Hepatocyte (in vitro differentiated cells): ENCODE data around the gene EXOC7. TPM values are rescaled to one million over a fixed set of nuclear protein-coding genes. Genes with fewer than 3 reads are reported as not detected.

Experiments
- DNase-seq: peaks from one replicate; pipeline ENCODE4 v3.0.0-alpha.2; 2016; ENCODE audit warnings: low spot score
- H2AFZ ChIP-seq: fragments of 200-600 bp; sonication (generic); 2 replicates; pipeline ENCODE4 v1.6.0; 2016; ENCODE audit warnings: antibody characterized with exemption, mild to moderate bottlenecking
- H3K27ac ChIP-seq: fragments of 200-600 bp; sonication (generic); 2 replicates; pipeline ENCODE4 v1.5.1; 2016; ENCODE audit warnings: mild to moderate bottlenecking
- H3K27me3 ChIP-seq: fragments of 200-600 bp; sonication (generic); 2 replicates; pipeline ENCODE4 v1.6.1; 2016
- H3K36me3 ChIP-seq: fragments of 200-600 bp; sonication (generic); replicated peaks from 2 replicates; pipeline ENCODE4 v1.5.1; 2016; ENCODE audit warnings: low read depth; ENCODE audit not compliant: insufficient read depth
- H3K4me1 ChIP-seq: fragments of 200-600 bp; sonication (generic); 2 replicates; pipeline ENCODE4 v1.5.1; 2016; ENCODE audit warnings: mild to moderate bottlenecking, moderate library complexity; ENCODE audit not compliant: insufficient read depth
- H3K4me2 ChIP-seq: fragments of 200-600 bp; sonication (generic); 2 replicates; pipeline ENCODE4 v1.6.0; 2016
- H3K4me3 ChIP-seq: fragments of 200-600 bp; sonication (generic); 2 replicates; pipeline ENCODE4 v1.5.1; 2016; ENCODE audit warnings: mild to moderate bottlenecking
- H3K79me2 ChIP-seq: fragments of 200-600 bp; sonication (generic); 2 replicates; pipeline ENCODE4 v1.6.0; 2017; ENCODE audit warnings: mild to moderate bottlenecking
- H3K9me2 ChIP-seq: fragments of 200-600 bp; sonication (generic); replicated peaks from 2 replicates; pipeline ENCODE4 v1.6.0; 2017; ENCODE audit warnings: mild to moderate bottlenecking; ENCODE audit not compliant: insufficient read depth
- H3K9me3 ChIP-seq: fragments of 200-600 bp; sonication (generic); 2 replicates; pipeline ENCODE4 v1.5.1; 2016; ENCODE audit warnings: low read depth, mild to moderate bottlenecking
- H4K20me1 ChIP-seq: fragments of 200-600 bp; sonication (generic); 2 replicates; pipeline ENCODE4 v1.6.0; 2016; ENCODE audit warnings: mild to moderate bottlenecking; ENCODE audit not compliant: insufficient read depth, poor library complexity, severe bottlenecking
- CTCF ChIP-seq: fragments of 200-600 bp; sonication (generic); IDR thresholded peaks from 2 replicates; pipeline ENCODE4 v1.5.1; 2016; ENCODE audit warnings: antibody characterized with exemption, mild to moderate bottlenecking; ENCODE audit not compliant: poor library complexity
- EZH2 ChIP-seq: fragments of 200-600 bp; sonication (generic); IDR thresholded peaks from 2 replicates; pipeline ENCODE4 v1.6.1; 2016; ENCODE audit warnings: antibody characterized with exemption, mild to moderate bottlenecking, borderline replicate concordance
- EZH2phosphoT487 ChIP-seq: fragments of 200-600 bp; sonication (generic); IDR thresholded peaks from one replicate; pipeline ENCODE4 v1.6.1; 2018; ENCODE audit warnings: antibody characterized with exemption, mild to moderate bottlenecking, low read depth, moderate library complexity; ENCODE audit not compliant: unreplicated experiment, severe bottlenecking
- WGBS: methylation state at CpG from one replicate; pipeline ENCODE4 v1.1.6; 2016; ENCODE audit warnings: low lambda C conversion rate; ENCODE audit errors: missing lambda C conversion rate; 5-methylcytosine and 5-hydroxymethylcytosine counted together
- polyA plus RNA-seq: library from polyadenylated mRNA; unstranded; fragments of >200 nt; fragmentation: Nextera tagmentation; extraction: Ambion mirVana; gene quantifications from 2 replicates; pipeline ENCODE4 v1.2.1, GENCODE V29; 2016
- total RNA-seq: library from RNA; depleted of rRNA; stranded (reverse); fragments of >200 nt; gene quantifications from 2 replicates; pipeline ENCODE4 v1.2.3, GENCODE V29; 2014

EXOC7 gene
- total and polyA plus RNA-seq, 2 experiments from 2014 or later = 92.9 to 95.6 TPM

DNA sequence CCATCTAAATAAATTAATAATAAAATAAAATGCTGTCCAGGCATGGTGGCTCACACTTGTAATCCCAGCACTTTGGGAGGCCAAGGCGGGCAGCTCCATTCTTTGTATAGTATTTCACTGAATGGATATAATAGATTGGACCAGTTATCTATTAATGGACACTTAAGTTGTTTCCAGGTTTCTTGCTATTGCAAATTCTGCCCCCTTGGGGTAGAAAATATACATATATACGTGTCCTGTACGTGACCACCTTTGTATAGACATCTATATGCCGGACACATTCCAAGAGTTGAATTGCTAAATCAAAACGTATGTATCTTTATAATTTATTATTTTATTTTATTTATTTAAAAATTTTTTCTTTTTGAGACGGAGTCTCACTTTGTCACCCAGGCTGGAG lies 3.9 kb upstream of the EXOC7 start:
- no peak overlapping the region for H3K4me3 ChIP-seq
- H3K4me2 ChIP-seq = no peak overlapping the region
- H2AFZ ChIP-seq = no peak overlapping the region
- H3K9me3 ChIP-seq = no peaks in the 10 kb centered on the region
- TF ChIP-seq EZH2 = no peak
- TF ChIP-seq EZH2phosphoT487 = no peak
- TF ChIP-seq CTCF = peak; percentile 20
- no peaks in the 10 kb centered on the region for H3K27me3 ChIP-seq
- DNase-seq = no peak
- H3K9me2 ChIP-seq = no peaks in the 10 kb centered on the region
- no peaks in the 10 kb centered on the region for H4K20me1 ChIP-seq
- H3K4me1 ChIP-seq = peaks cover 20% of the 10 kb centered on the region
- H3K36me3 ChIP-seq = no peaks in the 10 kb centered on the region
- H3K27ac ChIP-seq = no peak overlapping the region
- H3K79me2 ChIP-seq = peaks cover 6% of the 10 kb centered on the region
- 81% methylated on average over 6 of the region's 6 CpGs for WGBS

DNA sequence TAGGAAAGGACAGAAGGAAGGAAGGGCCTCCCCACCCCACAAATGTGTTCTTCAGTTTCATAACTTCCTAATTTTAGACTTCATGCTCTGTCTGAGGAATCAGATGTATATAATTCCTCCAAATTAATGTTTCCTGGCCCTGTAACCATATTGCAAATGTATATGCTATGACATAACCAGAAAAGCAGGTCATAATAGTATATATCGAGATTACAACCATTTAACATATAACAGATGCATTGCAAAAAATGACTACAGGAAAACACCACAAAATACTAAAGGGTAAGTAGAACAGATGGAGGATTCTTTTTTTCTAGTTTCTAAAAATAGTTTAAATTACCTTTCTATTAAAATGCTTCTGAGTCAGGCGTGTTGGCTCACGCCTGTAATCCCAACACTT lies 3.1 kb upstream of the EXOC7 start:
- peak overlapping the region; percentile 12 for H3K27ac ChIP-seq
- TF ChIP-seq EZH2phosphoT487 (no peak), EZH2 (no peak), CTCF (no peak)
- H3K4me2 ChIP-seq = no peak overlapping the region
- H3K4me3 ChIP-seq = no peak overlapping the region
- 68% methylated on average over 3 of the region's 3 CpGs for WGBS
- peaks cover 14% of the 10 kb centered on the region for H3K79me2 ChIP-seq
- H3K9me2 ChIP-seq = no peaks in the 10 kb centered on the region
- H3K36me3 ChIP-seq = no peaks in the 10 kb centered on the region
- H3K27me3 ChIP-seq = no peaks in the 10 kb centered on the region
- H3K4me1 ChIP-seq = peaks cover 26% of the 10 kb centered on the region
- H2AFZ ChIP-seq = no peak overlapping the region
- H4K20me1 ChIP-seq = no peaks in the 10 kb centered on the region
- no peak for DNase-seq
- no peaks in the 10 kb centered on the region for H3K9me3 ChIP-seq

GRCh38 chr17:76104896-76105231 lies 1.3 kb upstream of the EXOC7 start:
- H3K9me2 ChIP-seq = no peaks in the 10 kb centered on the region
- WGBS = 76% methylated on average over 5 of the region's 5 CpGs
- no peak for TF ChIP-seq CTCF
- TF ChIP-seq EZH2 = no peak
- TF ChIP-seq EZH2phosphoT487 = no peak
- DNase-seq = no peak
- H3K4me1 ChIP-seq = peaks cover 26% of the 10 kb centered on the region
- no peaks in the 10 kb centered on the region for H3K9me3 ChIP-seq
- H3K4me3 ChIP-seq = no peak overlapping the region
- no peak overlapping the region for H3K27ac ChIP-seq
- no peaks in the 10 kb centered on the region for H3K36me3 ChIP-seq
- no peak overlapping the region for H2AFZ ChIP-seq
- peaks cover 18% of the 10 kb centered on the region for H3K79me2 ChIP-seq
- H3K27me3 ChIP-seq = no peaks in the 10 kb centered on the region
- no peaks in the 10 kb centered on the region for H4K20me1 ChIP-seq
- no peak overlapping the region for H3K4me2 ChIP-seq
